NK-92 (cell line): ENCODE data around the gene BNIPL.

Experiments
- DNase-seq: peaks from one replicate; lab custom pipeline; 2025; ENCODE audit not compliant: unreplicated experiment; lab: John Stamatoyannopoulos, UW

BNIPL gene

GRCh38 chr1:151009674-151010345 lies 26.6 kb upstream of the BNIPL start:
- DNase-seq = no peak

GRCh38 chr1:151010346-151010726 lies 26.1 kb upstream of the BNIPL start:
- no peak for DNase-seq

GRCh38 chr1:151011154-151011850 lies 25.1 kb upstream of the BNIPL start:
- DNase-seq = no peak

GRCh38 chr1:151012684-151013471 lies 23.5 kb upstream of the BNIPL start:
- no peak for DNase-seq

GRCh38 chr1:151013518-151013917 lies 22.9 kb upstream of the BNIPL start:
- DNase-seq = no peak

- DNase-seq = peak; percentile 18
These were observed 11.7 kb upstream of the BNIPL start for GRCh38 chr1:151024540-151025146.

- DNase-seq = no peak
These were observed 9.9 kb upstream of the BNIPL start for GRCh38 chr1:151026460-151026859.

- DNase-seq = no peak
These were observed 4.2 kb upstream of the BNIPL start for GRCh38 chr1:151032164-151032563.

- no peak for DNase-seq
These were observed 1.2 kb upstream of the BNIPL start for GRCh38 chr1:151035167-151035566.

- DNase-seq = no peak
These were observed 646 bp downstream of the BNIPL start for GRCh38 chr1:151037032-151037431.

GRCh38 chr1:151039521-151039920 lies 3.1 kb downstream of the BNIPL start:
- DNase-seq = no peak

GRCh38 chr1:151043163-151043562 lies 6.8 kb downstream of the BNIPL start:
- no peak for DNase-seq

- DNase-seq = no peak
These were observed 11.2 kb downstream of the BNIPL start, which contains the start of gene C1orf56 for GRCh38 chr1:151047591-151047924. C1orf56 (plus strand) TSS chr1:151047751; CDS start chr1:151047848, 97 bp downstream.

GRCh38 chr1:151047925-151048644 lies 11.7 kb downstream of the BNIPL start:
- DNase-seq = no peak

GRCh38 chr1:151048645-151049032 lies 12.3 kb downstream of the BNIPL start:
- DNase-seq = no peak

- no peak for DNase-seq
These were observed 13.1 kb downstream of the BNIPL start for GRCh38 chr1:151049458-151049857.

GRCh38 chr1:151050051-151050688 lies 13.8 kb downstream of the BNIPL start:
- DNase-seq = no peak

- no peak for DNase-seq
These were observed 15.1 kb downstream of the BNIPL start for GRCh38 chr1:151051356-151052009.

GRCh38 chr1:151054971-151055547 lies 18.7 kb downstream of the BNIPL start:
- no peak for DNase-seq

GRCh38 chr1:151055581-151055980 lies 19.2 kb downstream of the BNIPL start:
- no peak for DNase-seq
